ENCODE results near the gene DDX1.

DNA sequence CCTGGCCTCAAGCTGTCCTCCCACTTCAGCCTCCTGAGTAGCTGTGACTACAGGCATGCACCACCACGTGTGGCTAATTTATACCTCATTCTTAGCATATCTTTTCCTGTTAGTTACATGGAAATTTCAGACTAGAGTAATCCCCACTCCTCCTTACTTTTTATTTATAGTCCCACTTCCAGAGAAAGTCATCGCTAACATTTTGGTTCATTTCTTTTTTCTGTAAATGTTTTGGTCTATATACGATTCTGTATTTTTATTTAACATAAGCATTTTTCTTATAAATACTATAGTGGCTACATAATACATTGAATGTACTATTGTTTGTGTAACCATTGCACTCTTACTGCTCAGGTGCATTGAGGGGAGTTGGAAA, 42.3 kb downstream of the DDX1 start:
- TF ChIP-seq EP300 (IDR thresholded peaks at IDR 0.05; ENCODE audit: borderline replicate concordance) (no peak), MAX (IDR thresholded peaks at IDR 0.05) (no peak), NFIC (IDR thresholded peaks at IDR 0.05) (no peak), FOXM1 (IDR thresholded peaks at IDR 0.05; ENCODE audit: borderline replicate concordance, low read depth) (no peak), CEBPB (IDR thresholded peaks at IDR 0.05) (no peak), YY1 (IDR thresholded peaks at IDR 0.05; ENCODE audit: low read depth) (no peak)
- TF ChIP-seq, protein P1, sequence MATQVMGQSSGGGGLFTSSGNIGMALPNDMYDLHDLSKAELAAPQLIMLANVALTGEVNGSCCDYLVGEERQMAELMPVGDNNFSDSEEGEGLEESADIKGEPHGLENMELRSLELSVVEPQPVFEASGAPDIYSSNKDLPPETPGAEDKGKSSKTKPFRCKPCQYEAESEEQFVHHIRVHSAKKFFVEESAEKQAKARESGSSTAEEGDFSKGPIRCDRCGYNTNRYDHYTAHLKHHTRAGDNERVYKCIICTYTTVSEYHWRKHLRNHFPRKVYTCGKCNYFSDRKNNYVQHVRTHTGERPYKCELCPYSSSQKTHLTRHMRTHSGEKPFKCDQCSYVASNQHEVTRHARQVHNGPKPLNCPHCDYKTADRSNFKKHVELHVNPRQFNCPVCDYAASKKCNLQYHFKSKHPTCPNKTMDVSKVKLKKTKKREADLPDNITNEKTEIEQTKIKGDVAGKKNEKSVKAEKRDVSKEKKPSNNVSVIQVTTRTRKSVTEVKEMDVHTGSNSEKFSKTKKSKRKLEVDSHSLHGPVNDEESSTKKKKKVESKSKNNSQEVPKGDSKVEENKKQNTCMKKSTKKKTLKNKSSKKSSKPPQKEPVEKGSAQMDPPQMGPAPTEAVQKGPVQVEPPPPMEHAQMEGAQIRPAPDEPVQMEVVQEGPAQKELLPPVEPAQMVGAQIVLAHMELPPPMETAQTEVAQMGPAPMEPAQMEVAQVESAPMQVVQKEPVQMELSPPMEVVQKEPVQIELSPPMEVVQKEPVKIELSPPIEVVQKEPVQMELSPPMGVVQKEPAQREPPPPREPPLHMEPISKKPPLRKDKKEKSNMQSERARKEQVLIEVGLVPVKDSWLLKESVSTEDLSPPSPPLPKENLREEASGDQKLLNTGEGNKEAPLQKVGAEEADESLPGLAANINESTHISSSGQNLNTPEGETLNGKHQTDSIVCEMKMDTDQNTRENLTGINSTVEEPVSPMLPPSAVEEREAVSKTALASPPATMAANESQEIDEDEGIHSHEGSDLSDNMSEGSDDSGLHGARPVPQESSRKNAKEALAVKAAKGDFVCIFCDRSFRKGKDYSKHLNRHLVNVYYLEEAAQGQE (IDR thresholded peaks at IDR 0.05; ENCODE audit: low read depth), result no peak

Data from Ishikawa (cell line).